Erythroblast (primary cell): Measurements from ENCODE around the gene IL10RA.
"Not testable (repeated sequence)": the region's sequence is repeated elsewhere in the genome, so short reads cannot be mapped to it uniquely, and the experiment has no call there.

Source experiments
- DNase-seq, 2 experiments: peaks; one replicate each; lab custom pipeline; 2025; lab: John Stamatoyannopoulos, UW
- GATA1 ChIP-seq: IDR thresholded peaks from 2 replicates; pipeline ENCODE4 v1.6.1; 2011; ENCODE audit warnings: low read depth, mild to moderate bottlenecking, control low read depth, low read length, moderate library complexity
- POLR2A ChIP-seq: IDR thresholded peaks from 2 replicates; pipeline ENCODE4 v1.6.1; 2011; ENCODE audit warnings: mild to moderate bottlenecking, low read length

Gene IL10RA

DNA sequence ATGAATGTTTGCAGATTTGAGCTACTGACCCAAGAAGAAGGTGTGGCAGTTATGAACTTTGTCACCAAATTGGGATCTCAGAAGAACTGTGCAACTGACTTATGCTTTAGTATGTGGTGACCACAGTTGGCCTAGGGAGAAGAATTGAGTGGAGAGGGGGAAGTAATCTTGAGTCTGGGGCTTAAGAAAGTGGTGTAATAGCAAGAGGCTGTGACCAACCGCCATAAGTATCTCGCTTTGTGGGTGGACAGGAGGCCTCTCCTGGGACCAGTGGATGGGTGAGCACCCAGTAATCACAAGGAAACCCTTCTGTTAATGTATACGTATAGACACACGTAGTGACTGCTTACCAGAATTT is 12.7 kb upstream of the IL10RA start:
- DNase-seq, result no peak
- TF ChIP-seq POLR2A, result no peak
- TF ChIP-seq GATA1, result no peak

DNA sequence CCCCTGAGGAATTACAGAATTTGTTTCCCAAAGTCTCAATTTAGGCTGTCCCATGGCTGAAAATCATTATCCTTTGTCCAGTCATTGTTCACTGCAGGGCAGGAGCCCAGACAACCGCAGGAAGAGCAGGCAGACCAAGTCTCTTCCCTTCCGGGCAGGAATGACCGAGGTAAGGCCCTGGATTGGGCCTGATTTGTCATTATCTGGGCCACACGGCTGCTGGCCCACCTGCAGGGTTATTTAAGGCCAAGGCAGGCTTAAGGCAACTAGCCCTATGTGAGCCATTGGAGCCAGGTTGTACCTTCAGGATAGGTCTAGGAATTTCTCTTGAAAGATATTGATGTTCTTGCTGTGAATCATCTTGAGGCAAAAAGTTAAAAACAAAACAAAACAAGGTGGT is 9.7 kb upstream of the IL10RA start:
- no peak for DNase-seq

DNA sequence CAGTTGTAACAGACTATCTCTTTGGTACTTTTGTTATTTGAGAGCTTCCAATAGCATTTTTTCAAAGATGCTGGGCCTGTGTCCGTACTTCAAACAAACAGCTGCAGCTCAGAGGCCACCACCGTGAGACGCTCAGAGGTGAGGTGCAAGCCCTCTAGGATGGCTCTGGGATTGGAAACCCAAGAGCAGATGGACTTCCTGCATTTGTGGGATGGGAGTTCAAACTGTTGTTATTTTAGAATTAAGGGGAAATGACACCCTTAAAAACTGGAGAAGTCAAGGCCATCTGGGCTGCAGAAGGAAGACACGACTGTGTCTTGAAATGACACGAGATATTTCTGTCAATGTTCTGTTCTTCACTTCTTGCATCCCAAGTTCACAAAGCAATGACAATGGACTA is 9.2 kb upstream of the IL10RA start:
- DNase-seq, result no peak
- TF ChIP-seq GATA1, result no peak

More for the DNA sequence above, 9.7 kb upstream of the IL10RA start:
- TF ChIP-seq POLR2A (no peak), GATA1 (no peak)

DNA sequence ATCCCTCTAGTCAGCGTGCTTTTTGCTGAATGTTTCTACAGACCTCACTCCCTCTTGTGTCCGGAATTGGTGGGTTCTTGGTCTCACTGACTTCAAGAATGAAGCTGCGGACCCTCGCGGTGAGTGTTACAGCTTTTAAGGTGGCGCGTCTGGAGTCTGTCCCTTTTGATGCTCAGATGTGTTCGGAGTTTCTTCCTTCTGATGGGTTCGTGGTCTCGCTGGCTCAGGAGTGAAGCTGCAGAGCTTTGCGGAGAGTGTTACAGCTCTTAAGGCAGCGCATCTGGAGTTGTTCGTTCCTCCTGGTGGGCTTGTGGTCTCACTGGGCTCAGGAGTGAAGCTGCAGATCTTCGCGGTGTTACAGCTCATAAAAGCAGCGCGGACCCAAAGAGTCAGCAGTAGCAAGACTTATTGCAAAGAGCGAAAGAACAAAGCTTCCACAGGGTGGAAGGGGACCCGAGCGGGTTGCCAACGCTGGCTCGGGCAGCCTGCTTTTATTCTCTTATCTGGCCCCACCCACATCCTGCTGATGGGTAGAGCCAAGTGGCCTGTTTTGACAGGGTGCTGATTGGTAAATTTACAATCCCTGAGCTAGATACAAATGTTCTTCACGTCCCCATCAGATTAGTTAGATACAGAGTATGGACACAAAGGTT is 8.5 kb upstream of the IL10RA start:
- DNase-seq, result not testable (repeated sequence)

DNA sequence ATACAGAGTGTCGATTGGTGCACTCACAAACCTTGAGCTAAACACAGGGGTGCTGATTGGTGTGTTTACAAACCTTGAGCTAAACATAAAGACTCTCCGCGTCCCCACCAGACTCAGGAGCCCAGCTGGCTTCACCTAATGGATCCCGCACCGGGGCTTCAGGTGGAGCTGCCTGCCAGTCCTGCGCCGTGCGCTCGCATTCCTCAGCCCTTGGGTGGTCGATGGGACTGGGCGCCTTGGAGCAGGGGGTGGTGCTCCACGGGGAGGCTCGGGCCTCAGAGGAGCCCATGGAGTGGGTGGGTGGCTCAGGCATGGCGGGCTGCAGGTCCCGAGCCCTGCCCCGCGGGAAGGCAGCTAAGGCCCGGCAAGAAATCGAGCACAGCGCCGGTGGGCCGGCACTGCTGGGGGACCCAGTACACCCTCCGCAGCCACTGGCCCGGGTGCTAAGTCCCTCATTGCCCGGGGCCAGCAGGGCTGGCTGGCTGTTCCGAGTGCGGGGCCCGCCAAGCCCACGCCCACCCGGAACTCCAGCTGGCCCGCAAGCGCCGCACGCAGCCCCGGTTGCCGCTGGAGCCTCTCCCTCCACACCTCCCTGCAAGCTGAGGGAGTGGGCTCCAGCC is 7.8 kb upstream of the IL10RA start:
- not testable (repeated sequence) for DNase-seq

DNA sequence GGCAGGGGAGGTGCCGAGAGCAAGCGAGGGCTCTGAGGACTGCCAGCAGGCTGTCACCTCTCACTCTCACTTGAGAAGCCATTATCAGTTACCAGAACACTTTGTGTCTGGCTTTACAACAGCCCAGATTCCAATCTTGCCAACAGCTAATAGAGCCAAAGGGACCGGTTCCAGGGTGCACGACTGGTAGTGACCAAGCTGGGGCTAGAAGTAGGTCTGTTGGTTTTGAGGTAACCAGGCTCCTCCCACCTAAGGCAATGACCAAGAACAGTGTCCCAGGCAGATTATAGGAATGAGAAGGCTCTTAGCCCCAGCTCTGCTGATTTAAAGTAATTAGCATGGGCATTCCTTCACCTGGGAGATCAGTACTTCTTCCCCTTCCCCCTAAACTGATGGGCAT is 7.2 kb upstream of the IL10RA start:
- DNase-seq, result no peak
- TF ChIP-seq GATA1 (no peak), POLR2A (no peak)

DNA sequence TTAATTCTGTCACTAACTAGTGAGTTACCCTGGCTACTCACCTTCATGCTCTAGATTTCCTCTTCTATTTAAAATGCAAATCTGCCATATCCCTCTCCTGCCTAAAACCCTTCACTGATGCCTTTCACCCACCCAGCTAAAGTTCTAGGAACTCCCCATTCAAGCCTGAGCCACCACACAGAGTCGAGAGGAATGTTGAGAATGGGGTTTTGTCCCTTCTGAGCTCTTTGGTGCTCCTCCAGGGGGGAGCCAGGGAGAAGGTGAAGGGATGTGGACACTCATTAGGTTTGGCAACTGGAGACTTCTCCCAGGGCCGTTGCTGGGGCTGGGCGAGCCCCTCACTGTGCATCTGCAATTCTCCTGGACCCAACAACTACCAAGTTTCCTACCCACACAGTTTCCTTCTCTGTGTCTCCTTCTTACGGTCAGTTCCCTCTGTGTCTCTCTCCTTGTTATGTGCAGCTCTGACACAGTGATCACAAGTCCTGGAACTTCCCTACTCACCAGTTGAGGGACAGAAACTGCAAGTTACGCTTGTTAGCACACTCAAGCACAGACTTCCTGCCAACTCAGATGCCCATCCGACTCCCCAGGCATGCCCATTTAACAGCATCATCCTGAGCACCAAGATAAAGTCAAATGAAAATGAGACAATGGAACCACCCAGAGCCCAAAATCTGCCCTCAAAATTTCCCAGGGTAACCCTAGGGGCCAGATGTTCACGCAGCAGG is 6.5 kb upstream of the IL10RA start:
- TF ChIP-seq POLR2A (no peak), GATA1 (no peak)
- no peak for DNase-seq

DNA sequence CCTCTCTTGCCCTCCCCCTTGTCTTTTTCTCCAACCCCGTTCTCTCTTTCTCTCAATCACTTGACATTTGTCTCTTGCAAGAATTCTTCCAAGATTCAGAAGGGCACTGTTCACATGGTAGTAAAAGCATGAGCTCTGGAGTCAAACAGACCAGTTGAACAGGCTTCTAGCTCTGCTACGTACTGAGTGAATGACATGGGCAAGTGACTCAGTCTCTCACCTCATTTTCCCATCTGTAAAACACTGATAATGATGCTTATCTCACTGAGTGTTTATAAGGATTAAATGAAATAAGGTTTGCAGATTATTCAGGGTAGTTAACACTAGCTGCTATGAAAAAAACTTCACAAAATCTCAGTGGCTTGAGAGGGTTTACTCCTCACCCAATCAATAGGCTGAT is 5.9 kb upstream of the IL10RA start:
- TF ChIP-seq GATA1 (no peak), POLR2A (no peak)
- DNase-seq, result no peak

DNA sequence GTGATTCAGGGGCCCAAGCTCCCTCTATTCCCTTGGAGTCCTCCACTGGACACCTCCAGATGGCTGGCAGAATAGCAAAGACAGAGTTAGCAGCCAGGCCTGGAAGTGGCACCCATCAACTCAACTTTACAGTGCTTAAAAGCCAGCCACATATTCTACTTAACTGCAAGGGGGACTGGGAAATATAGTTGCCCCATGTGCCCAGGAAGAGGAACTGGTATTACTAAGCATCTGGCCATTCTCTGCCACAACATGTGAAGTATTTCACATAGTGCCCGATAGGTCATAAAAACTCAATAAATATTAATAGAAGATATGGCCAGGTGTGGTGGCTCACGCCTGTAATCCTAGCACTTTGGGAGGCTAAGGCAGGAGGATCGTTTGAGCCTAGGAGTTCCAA is 5.5 kb upstream of the IL10RA start:
- no peak for DNase-seq
- TF ChIP-seq POLR2A, result no peak

DNA sequence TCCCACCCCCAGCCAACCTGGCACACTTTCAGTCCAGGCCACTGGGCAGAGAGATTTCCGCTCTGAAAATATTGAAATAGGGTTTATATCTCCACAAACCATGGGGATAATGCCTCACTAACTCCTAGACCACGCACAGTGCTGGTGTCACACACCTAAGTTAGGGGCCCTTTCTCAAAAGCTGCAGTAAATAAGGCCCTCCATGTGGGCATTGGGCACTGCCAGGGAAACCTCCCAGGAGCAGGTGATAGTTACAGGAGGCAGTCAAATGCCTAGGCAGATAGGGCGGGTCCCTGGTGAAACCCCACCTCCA is 3.1 kb upstream of the IL10RA start:
- DNase-seq, result no peak
- TF ChIP-seq GATA1 (no peak), POLR2A (no peak)

DNA sequence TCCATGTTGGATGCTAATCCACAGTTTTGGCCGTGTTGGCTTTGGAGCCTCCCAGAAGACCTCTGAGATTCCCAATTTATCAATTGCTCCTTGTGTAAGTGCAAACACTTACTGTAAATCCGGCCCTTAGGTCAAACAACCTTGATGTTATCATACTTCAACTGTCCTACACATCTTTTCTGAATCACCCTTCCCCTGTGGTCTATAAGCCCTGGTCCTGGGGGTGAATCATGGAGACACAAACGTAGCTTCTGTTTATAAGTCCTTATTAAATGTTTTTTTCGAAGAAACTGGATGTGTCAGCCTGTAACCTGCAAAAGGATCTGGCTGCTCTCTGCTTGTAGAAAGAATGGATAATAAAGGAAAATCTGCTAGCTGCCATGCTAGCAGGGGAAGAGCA is 1.7 kb upstream of the IL10RA start:
- DNase-seq, result no peak
- TF ChIP-seq GATA1 (no peak), POLR2A (no peak)

DNA sequence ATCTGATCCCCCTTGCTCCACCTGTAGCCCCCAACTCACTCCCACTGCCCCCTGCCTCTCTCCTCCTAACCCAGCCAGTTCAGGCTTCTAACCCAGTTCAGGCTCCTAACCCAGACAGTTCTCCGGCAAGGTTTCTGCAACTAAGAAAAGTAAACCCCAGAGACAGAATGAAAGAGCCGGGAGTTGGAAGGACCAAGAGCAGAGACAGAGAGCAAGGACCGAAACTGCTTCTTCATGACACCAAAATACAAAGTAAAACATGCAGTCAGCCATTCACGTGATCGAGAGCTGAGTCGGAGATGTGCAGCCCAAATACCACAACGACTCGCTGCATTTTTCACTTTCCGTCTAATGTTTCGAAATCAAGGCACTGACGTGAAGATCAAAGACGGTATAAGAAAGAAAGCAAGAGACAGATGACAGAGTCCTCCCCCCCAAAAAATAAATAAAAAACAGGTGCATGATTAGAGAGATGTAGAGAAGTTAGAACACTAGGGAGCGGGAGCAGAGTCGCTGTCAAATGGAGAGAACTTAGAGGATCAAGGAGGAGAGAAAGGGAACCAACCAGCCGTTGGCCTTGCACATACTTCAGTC is 884 bp downstream of the IL10RA start:
- DNase-seq, result no peak
- no peak for TF ChIP-seq GATA1
- TF ChIP-seq POLR2A, result no peak

DNA sequence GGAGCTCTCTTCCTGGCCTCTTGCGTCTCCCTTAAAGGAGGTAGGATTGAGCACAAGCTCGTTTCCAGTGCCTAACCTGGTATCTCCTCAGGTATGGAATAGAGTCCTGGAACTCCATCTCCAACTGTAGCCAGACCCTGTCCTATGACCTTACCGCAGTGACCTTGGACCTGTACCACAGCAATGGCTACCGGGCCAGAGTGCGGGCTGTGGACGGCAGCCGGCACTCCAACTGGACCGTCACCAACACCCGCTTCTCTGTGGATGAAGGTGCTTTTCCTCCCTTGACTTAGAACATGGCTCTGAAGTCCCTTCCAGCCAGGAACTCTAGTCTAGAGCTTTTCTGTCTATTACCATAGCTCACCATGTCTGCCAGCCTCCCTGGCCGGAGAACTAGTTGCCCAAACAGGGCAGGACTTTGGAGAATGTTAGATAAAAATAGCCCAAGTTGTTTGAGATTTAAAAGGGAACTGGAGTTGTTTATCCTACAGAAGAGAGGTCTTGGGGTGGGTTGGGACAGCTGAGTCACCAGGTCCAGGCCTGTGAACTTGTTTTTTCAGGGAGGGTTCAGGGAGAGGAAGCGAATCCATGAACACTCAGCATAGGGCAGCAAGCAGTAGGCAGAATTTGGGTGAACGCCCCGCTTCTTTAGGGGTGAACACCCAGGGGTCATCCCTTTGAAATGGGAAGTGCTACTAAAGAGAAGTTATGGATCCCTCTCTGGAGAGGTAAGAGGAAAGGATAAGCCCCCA is 3.3 kb downstream of the IL10RA start:
- DNase-seq, result no peak
- no peak for TF ChIP-seq GATA1
- TF ChIP-seq POLR2A, result no peak

DNA sequence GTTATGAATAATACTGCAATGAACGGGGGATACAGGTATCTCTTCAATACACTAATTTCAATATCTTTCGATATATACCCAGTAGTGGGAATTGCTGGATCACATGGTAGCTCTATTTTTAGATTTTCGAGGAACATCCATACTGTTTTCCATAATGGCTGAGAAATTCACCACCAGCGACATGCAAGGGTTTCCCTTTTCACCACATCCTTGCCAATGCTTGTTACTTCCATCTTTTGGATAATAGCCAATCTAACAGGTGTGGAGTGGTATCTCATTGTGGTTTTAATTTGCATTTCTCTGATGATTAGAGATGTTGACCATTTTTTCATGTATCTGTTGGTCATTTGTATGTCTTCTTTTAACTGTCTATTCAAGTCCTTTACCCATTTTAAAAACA is 5.9 kb downstream of the IL10RA start:
- no peak for TF ChIP-seq POLR2A
- no peak for TF ChIP-seq GATA1
- no peak for DNase-seq
